RPMI7951 (cell line): ENCODE measurements around the gene HEATR9. TPM values are rescaled to one million over a fixed set of nuclear protein-coding genes. Genes with fewer than 3 reads are reported as not detected.

Source experiments
- DNase-seq: peaks from one replicate; pipeline ENCODE4 v3.0.0-alpha.2; 2012; ENCODE audit warnings: low read depth
- total RNA-seq: library from RNA; depleted of rRNA; stranded (reverse); fragments of >200 nt; shearing (Covaris generic); gene quantifications from 2 replicates; pipeline ENCODE4 v1.2.3, GENCODE V29; 2014

Gene HEATR9
- total RNA-seq, 1 experiment from 2014 or later, result not detected

- DNase-seq, result peak; percentile 47
Measured at GRCh38 chr17:35866341-35866950, 2.2 kb downstream of the HEATR9 start.

GRCh38 chr17:35865412-35866340, 3.0 kb downstream of the HEATR9 start:
- peak; percentile 59 for DNase-seq

GRCh38 chr17:35864853-35865252, 3.8 kb downstream of the HEATR9 start:
- no peak for DNase-seq

- no peak for DNase-seq
Measured at GRCh38 chr17:35856603-35857002, 12.1 kb downstream of the HEATR9 start.

- DNase-seq, result no peak
Measured at GRCh38 chr17:35855965-35856364, 12.7 kb downstream of the HEATR9 start.

GRCh38 chr17:35849469-35850348, 19.0 kb downstream of the HEATR9 start:
- DNase-seq, result peak; percentile 63

- no peak for DNase-seq
Measured at GRCh38 chr17:35847633-35848373, 20.9 kb downstream of the HEATR9 start.

- DNase-seq, result no peak
Measured at GRCh38 chr17:35847006-35847405, 21.7 kb downstream of the HEATR9 start.

GRCh38 chr17:35846055-35846809, 22.5 kb downstream of the HEATR9 start:
- no peak for DNase-seq

GRCh38 chr17:35844547-35844946, 24.1 kb downstream of the HEATR9 start:
- DNase-seq, result no peak

GRCh38 chr17:35843698-35844097, 25.0 kb downstream of the HEATR9 start:
- DNase-seq, result no peak

GRCh38 chr17:35842239-35842638, 26.5 kb downstream of the HEATR9 start:
- DNase-seq, result no peak

- DNase-seq, result peak; percentile 27
Measured at GRCh38 chr17:35841505-35841904, 27.2 kb downstream of the HEATR9 start.

- no peak for DNase-seq
Measured at GRCh38 chr17:35841101-35841500, 27.6 kb downstream of the HEATR9 start.

GRCh38 chr17:35825206-35825605, 43.5 kb downstream of the HEATR9 start:
- DNase-seq, result no peak

- DNase-seq, result no peak
Measured at GRCh38 chr17:35821308-35821707, 47.4 kb downstream of the HEATR9 start.

GRCh38 chr17:35819455-35819854, 49.2 kb downstream of the HEATR9 start:
- no peak for DNase-seq

GRCh38 chr17:35817196-35817595, 51.5 kb downstream of the HEATR9 start:
- DNase-seq, result no peak

- no peak for DNase-seq
Measured at GRCh38 chr17:35816723-35817122, 52.0 kb downstream of the HEATR9 start.

- DNase-seq, result no peak
Measured at GRCh38 chr17:35812456-35812855, 56.2 kb downstream of the HEATR9 start.

- DNase-seq, result no peak
Measured at GRCh38 chr17:35811759-35812158, 56.9 kb downstream of the HEATR9 start.
